Measurements from ENCODE around the gene ZNF334. TPM values are rescaled to one million over a fixed set of nuclear protein-coding genes. Genes with fewer than 3 reads are reported as not detected.

ZNF334 gene
- total RNA-seq, 1 donor, result 0.63 TPM

GRCh38 chr20:46491354-46491753 lies 22.0 kb downstream of the ZNF334 start:
- no peak for DNase-seq (ENCODE audit: low read depth)
- no peak overlapping the region for H3K4me3 ChIP-seq (ENCODE audit: low read depth, low read length)
- no peak for TF ChIP-seq CTCF (IDR thresholded peaks at IDR 0.05; ENCODE audit: insufficient read depth, low read length)

- no peak overlapping the region for H3K4me3 ChIP-seq (ENCODE audit: low read depth, low read length)
- no peak for TF ChIP-seq CTCF (IDR thresholded peaks at IDR 0.05; ENCODE audit: insufficient read depth, low read length)
- DNase-seq (ENCODE audit: low read depth), result no peak
These were observed 24.9 kb downstream of the ZNF334 start for GRCh38 chr20:46488451-46488850.

- no peak for DNase-seq (ENCODE audit: low read depth)
- no peak for TF ChIP-seq CTCF (IDR thresholded peaks at IDR 0.05; ENCODE audit: insufficient read depth, low read length)
- no peak overlapping the region for H3K4me3 ChIP-seq (ENCODE audit: low read depth, low read length)
These were observed 25.7 kb downstream of the ZNF334 start for GRCh38 chr20:46487628-46488027.

- no peak for TF ChIP-seq CTCF (IDR thresholded peaks at IDR 0.05; ENCODE audit: insufficient read depth, low read length)
- no peak for DNase-seq (ENCODE audit: low read depth)
- H3K4me3 ChIP-seq (ENCODE audit: low read depth, low read length), result no peak overlapping the region
These were observed 27.9 kb downstream of the ZNF334 start for GRCh38 chr20:46485431-46485830.

- DNase-seq (ENCODE audit: low read depth), result no peak
- TF ChIP-seq CTCF (IDR thresholded peaks at IDR 0.05; ENCODE audit: insufficient read depth, low read length), result no peak
- no peak overlapping the region for H3K4me3 ChIP-seq (ENCODE audit: low read depth, low read length)
These were observed 28.4 kb downstream of the ZNF334 start for GRCh38 chr20:46484954-46485353.

- DNase-seq (ENCODE audit: low read depth), result no peak
- no peak for TF ChIP-seq CTCF (IDR thresholded peaks at IDR 0.05; ENCODE audit: insufficient read depth, low read length)
- H3K4me3 ChIP-seq (ENCODE audit: low read depth, low read length), result no peak overlapping the region
These were observed 29.5 kb downstream of the ZNF334 start for GRCh38 chr20:46483879-46484278.

GRCh38 chr20:46482864-46483263 lies 30.5 kb downstream of the ZNF334 start:
- H3K4me3 ChIP-seq (ENCODE audit: low read depth, low read length), result no peak overlapping the region
- TF ChIP-seq CTCF (IDR thresholded peaks at IDR 0.05; ENCODE audit: insufficient read depth, low read length), result no peak
- no peak for DNase-seq (ENCODE audit: low read depth)

Measured in fibroblast of the aortic adventitia (primary cell).